ENCODE measurements around the gene PDLIM5.
A peak's percentile ranks its signal among the peaks of the same experiment; 100 is the strongest.

The PDLIM5 gene

DNA sequence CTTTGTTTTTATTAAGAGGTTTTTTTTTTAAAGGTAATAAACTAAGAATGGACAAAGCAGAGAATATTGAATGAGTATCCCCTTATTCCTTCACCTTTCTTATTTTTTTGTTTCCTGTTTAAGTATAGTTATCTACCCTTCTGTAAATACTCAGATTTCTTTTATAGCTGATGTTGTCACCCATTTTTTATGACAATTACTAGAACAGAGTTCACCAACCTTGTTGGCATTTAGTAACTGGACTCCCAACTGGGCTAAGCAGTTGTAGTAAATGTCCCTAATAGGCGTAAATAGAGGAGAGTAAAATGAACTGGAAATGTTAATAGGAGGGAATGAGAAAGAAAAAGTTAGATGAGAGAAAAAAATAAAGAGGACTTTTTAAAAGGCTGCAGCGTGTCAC lies 9.8 kb downstream of the PDLIM5 start:
- TF ChIP-seq ZFP3 (CRISPR knock-in tag; IDR thresholded peaks at IDR 0.05), result no peak
- TF ChIP-seq ZFP30 (CRISPR knock-in tag; IDR thresholded peaks at IDR 0.05), result no peak
- no peak for TF ChIP-seq PPARA (CRISPR knock-in tag; IDR thresholded peaks at IDR 0.05; ENCODE audit: borderline replicate concordance)
- no peak for TF ChIP-seq CSRNP3 (CRISPR knock-in tag; IDR thresholded peaks at IDR 0.05)
- TF ChIP-seq GLIS3 (CRISPR knock-in tag; IDR thresholded peaks at IDR 0.05), result no peak
- TF ChIP-seq POU6F1 (CRISPR knock-in tag; IDR thresholded peaks at IDR 0.05; ENCODE audit: borderline replicate concordance, low read depth), result no peak
- TF ChIP-seq ARNTL (CRISPR knock-in tag; IDR thresholded peaks at IDR 0.05; ENCODE audit: borderline replicate concordance, low read depth), result no peak
- no peak for ATAC-seq

DNA sequence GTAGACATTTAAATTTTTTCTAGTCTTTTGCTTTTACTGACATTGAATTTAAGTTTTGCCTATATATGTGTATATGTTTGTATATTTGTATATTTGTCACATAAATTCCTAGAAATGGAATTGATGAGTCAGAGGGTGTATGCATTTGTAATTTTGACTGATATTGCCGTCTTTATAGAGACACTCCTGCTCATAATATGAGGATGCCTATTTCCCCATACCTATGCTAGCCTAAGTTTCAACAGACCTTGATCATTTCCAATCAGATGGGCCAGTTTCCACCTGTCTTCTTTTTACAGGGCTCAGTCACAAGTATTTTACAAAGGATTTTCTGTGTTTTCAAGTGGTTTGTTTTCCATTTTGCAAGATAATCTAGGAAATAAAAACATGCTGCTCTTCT lies 10.8 kb downstream of the PDLIM5 start:
- no peak for ATAC-seq
- TF ChIP-seq PATZ1 (CRISPR knock-in tag; IDR thresholded peaks at IDR 0.05; ENCODE audit: borderline replicate concordance), result no peak
- TF ChIP-seq GLIS3 (CRISPR knock-in tag; IDR thresholded peaks at IDR 0.05), result no peak
- TF ChIP-seq TSHZ2 (CRISPR knock-in tag; IDR thresholded peaks at IDR 0.05), result no peak
- no peak for TF ChIP-seq ZNF565 (CRISPR knock-in tag; conservative IDR thresholded peaks at IDR 0.05; ENCODE audit: low read depth)
- no peak for TF ChIP-seq ARNTL (CRISPR knock-in tag; IDR thresholded peaks at IDR 0.05; ENCODE audit: borderline replicate concordance, low read depth)
- no peak for TF ChIP-seq ZNF70 (CRISPR knock-in tag; IDR thresholded peaks at IDR 0.05)
- TF ChIP-seq CSDC2 (CRISPR knock-in tag; IDR thresholded peaks at IDR 0.05), result no peak
- no peak for TF ChIP-seq SNAI2 (CRISPR knock-in tag; IDR thresholded peaks at IDR 0.05)
- TF ChIP-seq ZFP3 (CRISPR knock-in tag; IDR thresholded peaks at IDR 0.05), result no peak
- no peak for TF ChIP-seq OSR1 (CRISPR knock-in tag; IDR thresholded peaks at IDR 0.05)
- TF ChIP-seq TCF4 (CRISPR knock-in tag; IDR thresholded peaks at IDR 0.05; ENCODE audit: borderline replicate concordance), result no peak

DNA sequence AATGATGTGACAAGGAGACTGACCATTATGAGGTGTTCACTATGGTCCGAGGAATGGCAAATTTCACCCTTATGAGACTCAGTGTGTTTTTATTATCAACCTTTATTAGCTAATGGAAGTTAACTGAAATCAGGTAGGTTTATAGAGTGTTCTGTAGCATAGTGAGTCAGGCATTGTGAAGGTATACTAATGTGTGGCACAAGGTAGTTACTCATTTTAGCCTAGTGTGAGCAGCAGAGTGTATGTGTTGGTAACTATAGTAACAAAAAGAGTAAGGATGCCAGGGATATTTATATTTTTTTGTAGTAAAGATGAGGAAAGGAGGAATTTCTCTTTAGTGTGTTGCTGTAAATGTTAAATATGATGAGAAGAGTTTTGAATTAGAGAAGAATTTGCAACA lies 12.0 kb downstream of the PDLIM5 start:
- ATAC-seq, result peak; percentile 56; the same call in 2 of the 3 replicates
- TF ChIP-seq OSR1 (CRISPR knock-in tag; IDR thresholded peaks at IDR 0.05) (no peak), SNAI2 (CRISPR knock-in tag; IDR thresholded peaks at IDR 0.05) (no peak), ZFP30 (CRISPR knock-in tag; IDR thresholded peaks at IDR 0.05) (no peak), ZFP3 (CRISPR knock-in tag; IDR thresholded peaks at IDR 0.05) (no peak), CSRNP3 (CRISPR knock-in tag; IDR thresholded peaks at IDR 0.05) (no peak), ESRRG (CRISPR knock-in tag; IDR thresholded peaks at IDR 0.05) (no peak), ISL1 (CRISPR knock-in tag; IDR thresholded peaks at IDR 0.05) (no peak)

DNA sequence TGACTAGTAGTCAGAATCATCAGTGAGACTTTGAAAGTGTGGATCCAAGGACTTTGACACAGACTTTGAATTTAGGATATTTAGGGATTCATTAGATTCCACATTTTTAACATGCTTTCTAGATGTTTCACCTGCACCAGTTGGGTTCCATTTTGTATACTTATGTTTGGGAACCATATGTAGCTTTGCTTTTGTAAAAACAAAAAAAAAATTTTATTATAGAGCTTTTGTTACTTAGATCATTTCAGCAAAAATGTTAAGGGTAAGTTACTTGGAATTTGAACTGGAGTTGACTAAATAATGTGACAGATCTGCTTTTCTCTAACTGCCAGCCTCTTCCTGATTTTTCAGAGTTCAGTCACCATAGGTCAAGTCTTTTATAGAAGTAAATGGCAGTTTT lies 14.6 kb downstream of the PDLIM5 start:
- TF ChIP-seq TSHZ2 (CRISPR knock-in tag; IDR thresholded peaks at IDR 0.05) (no peak), ZNF70 (CRISPR knock-in tag; IDR thresholded peaks at IDR 0.05) (no peak)
- no peak for ATAC-seq

All from SK-N-SH treated with all-trans-retinoic acid at 6 μM for 48 hours (cell line).